Tibial artery (tissue), 4 donors: ENCODE results near the gene ZMIZ1.

Experiments
- DNase-seq, 2 donors: peaks; one replicate each; pipeline ENCODE4 v3.0.0-alpha.2; 2019
- H3K27ac ChIP-seq, 2 donors: fragments of 200-600 bp; sonication (generic) in 1 of 2; 1 replicate in 1 of 2; 2 replicates in 1 of 2; pipeline ENCODE4 v1.5.1; 2018 to 2019; ENCODE audit warnings: mild to moderate bottlenecking in 1 of 2
- H3K27me3 ChIP-seq, 2 donors: fragments of 200-600 bp; sonication (generic) in 1 of 2; one replicate each; pipeline versions ENCODE4 v1.5.1 to v1.6.0; 2016 to 2019
- H3K36me3 ChIP-seq, 3 donors: fragments of 200-600 bp; sonication (generic) in 2 of 3; one replicate each; pipeline ENCODE4 v1.5.1; 2016 to 2019; ENCODE audit warnings: mild to moderate bottlenecking in 2 of 3
- H3K4me1 ChIP-seq, 4 donors: fragments of 200-600 bp; sonication (generic) in 2 of 4; 1 replicate in 3 of 4; 2 replicates in 1 of 4; pipeline ENCODE4 v1.5.1; 2016 to 2019
- H3K4me3 ChIP-seq, 2 donors: fragments of 200-600 bp; sonication (generic) in 1 of 2; 1 replicate in 1 of 2; 2 replicates in 1 of 2; pipeline ENCODE4 v1.5.1; 2018 to 2019; ENCODE audit warnings: mild to moderate bottlenecking in 2 of 2
- H3K9me3 ChIP-seq, 3 donors: fragments of 200-600 bp; sonication (generic) in 1 of 3; one replicate each; pipeline ENCODE4 v1.5.1; 2016 to 2019
- intact Hi-C: fragments of 100-400 bp; cut with DNase I; formaldehyde crosslinking; loops from one replicate; pipeline ENCODE4 v1.15.0; 2023; ENCODE audit warnings: low total_unique reads
- TF ChIP-seq, protein P1 (sequence below), 2 experiments: fragments of 200-600 bp in 1 of 2; fragments of 450-650 bp in 1 of 2; IDR thresholded peaks; one replicate each; pipeline ENCODE4 v1.5.1; 2017 to 2019; ENCODE audit warnings: antibody characterized with exemption in 2 of 2, mild to moderate bottlenecking in 1 of 2, moderate library complexity in 1 of 2

Gene ZMIZ1

GRCh38 chr10:79263939-79264338 is 195.2 kb downstream of the ZMIZ1 start:
- Histone ChIP-seq H3K4me3 (no peak overlapping the region), H3K27me3 (no peaks in the 10 kb centered on the region), H3K4me1 (peaks cover 5 to 72% (median 56%) of the 10 kb centered on the region in 4 donors), H3K36me3 (peaks cover 0 to 12% (median 4%) of the 10 kb centered on the region in 3 donors), H3K9me3 (no peaks in the 10 kb centered on the region), H3K27ac (no peak overlapping the region)
- TF ChIP-seq, protein P1, sequence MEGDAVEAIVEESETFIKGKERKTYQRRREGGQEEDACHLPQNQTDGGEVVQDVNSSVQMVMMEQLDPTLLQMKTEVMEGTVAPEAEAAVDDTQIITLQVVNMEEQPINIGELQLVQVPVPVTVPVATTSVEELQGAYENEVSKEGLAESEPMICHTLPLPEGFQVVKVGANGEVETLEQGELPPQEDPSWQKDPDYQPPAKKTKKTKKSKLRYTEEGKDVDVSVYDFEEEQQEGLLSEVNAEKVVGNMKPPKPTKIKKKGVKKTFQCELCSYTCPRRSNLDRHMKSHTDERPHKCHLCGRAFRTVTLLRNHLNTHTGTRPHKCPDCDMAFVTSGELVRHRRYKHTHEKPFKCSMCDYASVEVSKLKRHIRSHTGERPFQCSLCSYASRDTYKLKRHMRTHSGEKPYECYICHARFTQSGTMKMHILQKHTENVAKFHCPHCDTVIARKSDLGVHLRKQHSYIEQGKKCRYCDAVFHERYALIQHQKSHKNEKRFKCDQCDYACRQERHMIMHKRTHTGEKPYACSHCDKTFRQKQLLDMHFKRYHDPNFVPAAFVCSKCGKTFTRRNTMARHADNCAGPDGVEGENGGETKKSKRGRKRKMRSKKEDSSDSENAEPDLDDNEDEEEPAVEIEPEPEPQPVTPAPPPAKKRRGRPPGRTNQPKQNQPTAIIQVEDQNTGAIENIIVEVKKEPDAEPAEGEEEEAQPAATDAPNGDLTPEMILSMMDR (IDR thresholded peaks at IDR 0.05) = no peak
- DNase-seq = no peak
- intact Hi-C loops = no loop called here

DNA sequence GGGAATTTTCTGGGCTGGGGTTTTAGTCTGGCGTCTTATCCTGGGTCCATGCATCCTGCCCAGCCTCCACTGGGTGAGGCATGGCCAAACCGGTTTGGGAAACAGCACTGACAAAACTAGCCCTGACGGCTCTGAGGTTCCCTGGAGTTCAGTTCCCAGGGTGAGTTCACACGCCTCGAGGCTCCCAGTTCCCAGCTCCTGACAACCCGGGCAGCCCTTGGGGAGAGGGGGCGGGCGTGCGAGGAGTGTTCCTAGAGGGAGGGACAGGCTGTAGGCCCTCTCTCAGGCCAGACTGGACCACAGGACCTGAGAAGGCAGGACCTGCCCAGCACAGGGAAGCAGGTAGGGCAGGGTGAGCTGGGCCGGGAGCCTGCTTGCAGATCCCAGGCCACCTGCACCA is 196.2 kb downstream of the ZMIZ1 start:
- H3K4me1 ChIP-seq = peaks cover 5 to 81% (median 61%) of the 10 kb centered on the region in 4 donors
- intact Hi-C loops = no loop called here

DNA sequence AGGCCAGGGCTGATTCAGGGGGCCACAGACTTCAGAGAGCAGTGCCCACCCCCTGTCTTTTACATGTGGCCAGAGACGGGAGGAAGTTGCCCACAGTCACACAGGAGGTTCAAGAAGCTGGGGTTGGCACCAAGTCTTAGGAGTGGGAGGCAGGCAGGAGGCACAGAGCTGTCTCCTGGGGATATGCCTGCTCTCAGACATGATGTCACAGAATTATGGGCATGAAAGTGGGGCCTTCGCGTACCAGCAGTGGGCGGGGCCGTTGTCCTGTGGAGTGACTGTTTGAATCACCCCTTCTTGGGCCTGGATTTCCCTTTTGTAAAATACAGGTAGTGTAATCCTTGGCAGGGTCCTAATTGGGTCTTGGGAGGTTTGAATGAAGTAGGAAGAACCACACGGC is 197.3 kb downstream of the ZMIZ1 start:
- peak in 1 of 2 donors; percentile 88 for DNase-seq
- H3K27ac ChIP-seq = peak overlapping the region; percentile 79 to 87
- H3K4me1 ChIP-seq = peaks cover 5 to 80% (median 56%) of the 10 kb centered on the region in 4 donors
- H3K4me3 ChIP-seq = no peak overlapping the region
- TF ChIP-seq, protein P1 (IDR thresholded peaks at IDR 0.05) = no peak
- no peaks in the 10 kb centered on the region for H3K9me3 ChIP-seq
- no peaks in the 10 kb centered on the region for H3K27me3 ChIP-seq
- intact Hi-C loops = no loop called here
- peaks cover 0 to 12% (median 1%) of the 10 kb centered on the region in 3 donors for H3K36me3 ChIP-seq

More for the DNA sequence above, 196.2 kb downstream of the ZMIZ1 start:
- peak overlapping the region; percentile 79 to 87 for H3K27ac ChIP-seq
- peaks cover 0 to 12% (median 4%) of the 10 kb centered on the region in 3 donors for H3K36me3 ChIP-seq
- H3K9me3 ChIP-seq = no peaks in the 10 kb centered on the region
- no peaks in the 10 kb centered on the region for H3K27me3 ChIP-seq
- no peak overlapping the region for H3K4me3 ChIP-seq
- TF ChIP-seq, protein P1 (IDR thresholded peaks at IDR 0.05) = no peak
- DNase-seq = no peak

- Histone ChIP-seq H3K27me3 (no peaks in the 10 kb centered on the region), H3K9me3 (no peaks in the 10 kb centered on the region), H3K4me3 (peak overlapping the region in 1 of 2 donors; percentile 10), H3K4me1 (peaks cover 5 to 73% (median 53%) of the 10 kb centered on the region in 4 donors), H3K27ac (peak overlapping the region; percentile 79 to 87), H3K36me3 (peaks cover 0 to 12% (median 0%) of the 10 kb centered on the region in 3 donors)
- DNase-seq = peak; percentile 86 to 94
- TF ChIP-seq, protein P1 (IDR thresholded peaks at IDR 0.05) = no peak
- intact Hi-C loops = no loop called here
Observed at GRCh38 chr10:79266543-79267312, 198.0 kb downstream of the ZMIZ1 start.

GRCh38 chr10:79267499-79267898 is 198.7 kb downstream of the ZMIZ1 start:
- DNase-seq = no peak
- peak overlapping the region; percentile 79 to 87 for H3K27ac ChIP-seq
- no peak overlapping the region for H3K4me3 ChIP-seq
- no peaks in the 10 kb centered on the region for H3K9me3 ChIP-seq
- peaks cover 0 to 4% (median 0%) of the 10 kb centered on the region in 3 donors for H3K36me3 ChIP-seq
- TF ChIP-seq, protein P1 (IDR thresholded peaks at IDR 0.05) = no peak
- peaks cover 5 to 68% (median 50%) of the 10 kb centered on the region in 4 donors for H3K4me1 ChIP-seq
- no peaks in the 10 kb centered on the region for H3K27me3 ChIP-seq
- intact Hi-C loops = no loop called here
